GM12878 (cell line): Measurements from ENCODE around the gene TK2.

Experiments
- EZH2 ChIP-seq: IDR thresholded peaks from 2 replicates; pipeline ENCODE4 v1.6.1; 2012; ENCODE audit warnings: low read depth, mild to moderate bottlenecking, control low read depth, inconsistent platforms, low read length, borderline replicate concordance; ENCODE audit not compliant: control insufficient read depth
- MAX ChIP-seq: IDR thresholded peaks from 2 replicates; pipeline ENCODE4 v1.6.1; 2012; ENCODE audit warnings: low read depth, low read length, improper control_type of control experiment
- POLR2A ChIP-seq: IDR thresholded peaks from 2 replicates; pipeline ENCODE4 v1.6.1; 2011; ENCODE audit warnings: low read depth, mild to moderate bottlenecking, low read length
- SIN3A ChIP-seq: IDR thresholded peaks from 2 replicates; pipeline ENCODE4 v1.6.1; 2012; ENCODE audit warnings: low read depth, low read length, improper control_type of control experiment

GRCh38 chr16:66486773-66487579 lies 62.9 kb downstream of the TK2 start:
- TF ChIP-seq EZH2 (no peak), MAX (no peak), POLR2A (no peak), SIN3A (no peak)
